Mesothelial cell of epicardium (in vitro differentiated cells): ENCODE results near the gene ABCB6. TPM values are rescaled to one million over a fixed set of nuclear protein-coding genes. Genes with fewer than 3 reads are reported as not detected.

Source experiments
- DNase-seq, 2 experiments: peaks; one replicate each; pipeline ENCODE4 v3.0.0; 2021; ENCODE audit warnings: low spot score in 2 of 2; ENCODE audit not compliant: unreplicated experiment in 2 of 2
- H3K27ac Mint-ChIP-seq: 2 replicates; pipeline ENCODE4 v1.8.0; 2021; ENCODE audit warnings: mixed read lengths
- H3K27me3 Mint-ChIP-seq: 2 replicates; pipeline ENCODE4 v1.8.0; 2021; ENCODE audit warnings: low read depth, mixed read lengths
- H3K36me3 Mint-ChIP-seq: 2 replicates; pipeline ENCODE4 v1.8.0; 2021; ENCODE audit warnings: mixed read lengths
- H3K4me1 Mint-ChIP-seq: 2 replicates; pipeline ENCODE4 v1.8.0; 2021; ENCODE audit warnings: mixed read lengths
- H3K4me3 Mint-ChIP-seq: 2 replicates; pipeline ENCODE4 v1.8.0; 2021; ENCODE audit warnings: mild to moderate bottlenecking, moderate library complexity, mixed read lengths
- H3K9me3 Mint-ChIP-seq: 2 replicates; pipeline ENCODE4 v1.8.0; 2021; ENCODE audit warnings: mixed read lengths
- total RNA-seq: library from RNA; stranded (reverse); gene quantifications from 3 replicates; pipeline ENCODE4 v1.2.1, GENCODE V29; 2021
- TF ChIP-seq, protein P1 (sequence below): fragments of 200-600 bp; sonication (generic); IDR thresholded peaks from one replicate; pipeline ENCODE4 v1.5.0; 2021; ENCODE audit warnings: antibody characterized with exemption; ENCODE audit not compliant: unreplicated experiment

The ABCB6 gene
- total RNA-seq, 1 donor from 2014 or later: 28.1 TPM

DNA sequence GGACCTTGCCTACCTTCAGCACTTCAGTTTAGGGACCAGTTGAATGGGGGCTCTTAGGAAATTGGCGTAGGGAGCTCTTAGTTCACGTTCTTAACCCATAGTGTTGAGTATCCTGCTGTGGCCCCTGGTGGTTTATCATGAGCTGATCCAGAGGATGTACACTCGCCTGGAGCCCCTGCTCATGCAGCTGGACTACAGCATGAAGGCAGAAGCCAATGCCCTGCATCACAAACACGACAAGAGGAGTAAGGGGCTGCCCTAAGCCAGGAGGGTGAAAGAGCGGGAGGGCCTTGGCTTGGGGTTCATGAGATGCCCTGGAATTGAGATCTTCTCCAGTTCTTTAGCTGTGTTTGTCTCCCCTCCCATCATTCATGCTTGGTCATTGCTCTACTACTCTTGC lies 37.8 kb downstream of the ABCB6 start:
- Mint-ChIP-seq H3K36me3 (peaks cover 21% of the 10 kb centered on the region), H3K4me1 (peaks cover 16% of the 10 kb centered on the region), H3K27ac (no peak overlapping the region), H3K27me3 (no peaks in the 10 kb centered on the region), H3K4me3 (no peak overlapping the region), H3K9me3 (no peaks in the 10 kb centered on the region)
- TF ChIP-seq, protein P1, sequence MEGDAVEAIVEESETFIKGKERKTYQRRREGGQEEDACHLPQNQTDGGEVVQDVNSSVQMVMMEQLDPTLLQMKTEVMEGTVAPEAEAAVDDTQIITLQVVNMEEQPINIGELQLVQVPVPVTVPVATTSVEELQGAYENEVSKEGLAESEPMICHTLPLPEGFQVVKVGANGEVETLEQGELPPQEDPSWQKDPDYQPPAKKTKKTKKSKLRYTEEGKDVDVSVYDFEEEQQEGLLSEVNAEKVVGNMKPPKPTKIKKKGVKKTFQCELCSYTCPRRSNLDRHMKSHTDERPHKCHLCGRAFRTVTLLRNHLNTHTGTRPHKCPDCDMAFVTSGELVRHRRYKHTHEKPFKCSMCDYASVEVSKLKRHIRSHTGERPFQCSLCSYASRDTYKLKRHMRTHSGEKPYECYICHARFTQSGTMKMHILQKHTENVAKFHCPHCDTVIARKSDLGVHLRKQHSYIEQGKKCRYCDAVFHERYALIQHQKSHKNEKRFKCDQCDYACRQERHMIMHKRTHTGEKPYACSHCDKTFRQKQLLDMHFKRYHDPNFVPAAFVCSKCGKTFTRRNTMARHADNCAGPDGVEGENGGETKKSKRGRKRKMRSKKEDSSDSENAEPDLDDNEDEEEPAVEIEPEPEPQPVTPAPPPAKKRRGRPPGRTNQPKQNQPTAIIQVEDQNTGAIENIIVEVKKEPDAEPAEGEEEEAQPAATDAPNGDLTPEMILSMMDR: no peak
- no peak for DNase-seq

DNA sequence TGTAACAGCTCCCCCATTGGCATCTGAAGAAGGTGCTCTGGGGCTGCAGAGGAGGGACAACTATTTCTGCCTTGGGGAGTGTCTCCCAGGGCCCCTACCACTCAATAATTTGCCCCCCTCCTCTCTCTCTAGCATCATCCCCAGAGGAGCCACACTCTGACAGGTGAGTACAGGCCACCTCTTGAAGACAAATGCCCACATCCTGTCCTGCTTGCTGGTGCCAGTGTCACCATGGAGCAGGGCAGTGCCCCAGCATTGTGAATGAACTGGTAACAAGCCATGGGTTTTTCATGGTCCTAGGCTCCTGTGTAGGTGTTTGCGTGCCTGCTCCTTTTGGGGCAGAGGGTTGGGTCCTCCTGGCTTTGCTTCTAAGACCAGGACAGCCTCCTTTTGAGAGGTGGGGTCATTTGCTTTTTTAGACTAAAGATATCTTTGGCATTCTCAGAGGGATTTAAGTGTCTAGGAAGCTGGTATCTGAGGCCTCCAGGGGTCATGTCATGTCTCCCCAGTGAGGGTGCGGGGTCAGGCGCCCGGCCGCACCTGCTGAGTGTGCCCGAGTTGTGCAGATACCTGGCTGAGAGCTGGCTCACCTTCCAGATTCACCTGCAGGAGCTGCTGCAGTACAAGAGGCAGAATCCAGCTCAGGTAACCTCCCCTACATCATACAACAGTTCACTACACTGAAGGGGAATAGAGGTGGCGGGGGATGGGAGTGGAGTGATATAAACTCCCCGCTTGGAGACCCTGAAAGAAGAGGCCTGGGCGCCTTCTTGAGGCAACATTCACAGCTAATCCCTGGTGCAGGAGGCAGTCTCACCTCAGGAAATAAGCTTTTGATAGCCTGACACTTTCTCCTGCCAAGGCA lies 38.9 kb downstream of the ABCB6 start:
- TF ChIP-seq, protein P1: no peak
- H3K4me1 Mint-ChIP-seq: peaks cover 22% of the 10 kb centered on the region
- H3K27ac Mint-ChIP-seq: no peak overlapping the region
- H3K36me3 Mint-ChIP-seq: peaks cover 16% of the 10 kb centered on the region
- H3K4me3 Mint-ChIP-seq: peak overlapping the region; percentile 78
- no peaks in the 10 kb centered on the region for H3K9me3 Mint-ChIP-seq
- H3K27me3 Mint-ChIP-seq: no peaks in the 10 kb centered on the region
- no peak for DNase-seq

DNA sequence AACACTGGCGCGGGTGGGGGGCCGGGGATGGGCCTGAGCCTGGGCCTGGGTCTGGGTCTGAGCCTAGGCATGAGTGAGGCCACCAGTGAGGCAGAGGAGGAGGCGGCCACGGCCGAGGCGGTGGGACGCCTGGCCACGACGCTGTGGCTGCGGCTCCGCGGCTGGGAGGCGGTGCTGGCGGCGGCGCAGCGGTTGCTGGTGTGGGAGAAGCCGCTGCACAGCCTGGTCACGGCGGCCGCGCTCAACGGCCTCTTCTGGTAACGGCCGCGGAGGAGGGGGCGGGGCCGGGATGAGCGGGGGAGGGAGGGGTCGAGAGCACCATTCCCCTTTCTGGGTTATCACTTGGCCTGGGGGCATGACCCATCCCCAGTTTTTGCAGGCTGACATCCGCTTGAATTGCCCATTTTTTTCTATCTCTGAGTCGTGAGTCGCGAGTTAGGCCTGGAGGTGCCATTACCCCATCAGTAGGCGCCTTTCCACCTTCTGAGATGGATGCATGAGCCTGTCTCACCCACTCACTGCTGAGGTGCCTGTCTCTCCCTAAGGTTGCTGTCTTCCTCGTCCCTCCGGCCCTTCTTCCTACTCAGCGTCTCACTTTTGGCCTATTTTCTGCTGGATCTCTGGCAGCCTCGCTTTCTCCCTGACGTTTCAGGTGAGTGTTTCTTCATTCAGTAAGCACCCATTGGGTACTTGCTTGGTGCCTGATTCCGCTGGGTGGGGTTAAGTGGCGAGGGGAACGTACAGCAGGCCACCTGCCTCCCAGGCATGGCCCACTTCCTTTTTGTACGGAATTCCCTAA lies 40.2 kb downstream of the ABCB6 start:
- H3K27me3 Mint-ChIP-seq: no peaks in the 10 kb centered on the region
- peaks cover 24% of the 10 kb centered on the region for H3K4me1 Mint-ChIP-seq
- DNase-seq: no peak
- peaks cover 24% of the 10 kb centered on the region for H3K36me3 Mint-ChIP-seq
- H3K9me3 Mint-ChIP-seq: no peaks in the 10 kb centered on the region
- TF ChIP-seq, protein P1: no peak
- peak overlapping the region; percentile 81 for H3K27ac Mint-ChIP-seq
- peak overlapping the region; percentile 78 for H3K4me3 Mint-ChIP-seq

DNA sequence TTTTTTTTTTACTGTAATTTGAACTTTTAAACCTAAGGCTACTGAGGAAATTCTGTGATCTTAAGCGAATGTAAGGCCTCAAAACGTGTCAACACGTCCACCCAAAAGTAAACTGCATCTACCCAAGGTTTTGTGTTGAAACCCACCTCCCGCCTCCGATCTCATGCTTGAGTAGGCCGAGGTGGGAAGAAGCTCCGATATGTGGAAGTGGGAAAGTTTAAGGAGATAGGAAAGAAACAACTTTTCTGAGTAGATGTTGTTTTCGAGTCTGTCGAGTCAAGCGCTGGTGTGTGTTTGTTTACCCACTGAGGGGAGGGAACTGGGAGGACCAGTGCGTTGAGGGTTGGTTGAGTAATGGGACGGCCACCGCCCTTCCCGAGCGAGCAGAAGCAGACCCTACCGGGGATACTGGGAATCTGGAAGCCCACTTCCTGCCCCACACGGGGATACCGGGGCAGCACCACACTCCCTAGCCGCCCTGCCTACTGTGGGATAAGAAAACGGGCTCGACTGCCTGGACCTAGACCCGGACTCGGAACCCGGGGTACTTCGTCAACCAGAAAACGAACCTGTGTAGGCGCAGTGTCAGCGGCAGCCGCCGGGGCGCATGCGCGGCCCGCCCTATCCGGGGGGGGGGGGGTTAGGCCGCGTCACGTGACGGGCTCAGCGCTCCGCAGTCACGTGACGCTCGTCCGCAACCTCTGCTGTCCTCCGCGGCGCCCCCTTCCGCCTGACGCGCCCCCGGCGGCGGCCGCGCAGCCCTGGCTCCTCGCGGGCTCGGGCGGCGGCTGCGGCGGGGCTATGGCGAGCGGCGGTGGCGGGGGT lies 41.0 kb downstream of the ABCB6 start, which contains the start of gene RETREG2:
RETREG2 (plus strand) TSS at position 724 of the 825 bp plus-strand sequence; CDS start at position 802, 78 bp downstream.
- peaks cover 24% of the 10 kb centered on the region for H3K4me1 Mint-ChIP-seq
- peaks cover 24% of the 10 kb centered on the region for H3K36me3 Mint-ChIP-seq
- peak; percentile 78 to 81 for DNase-seq
- TF ChIP-seq, protein P1: no peak
- no peaks in the 10 kb centered on the region for H3K27me3 Mint-ChIP-seq
- no peaks in the 10 kb centered on the region for H3K9me3 Mint-ChIP-seq
- peak within 1 kb of the TSS; percentile 99 for H3K27ac Mint-ChIP-seq
- peak within 1 kb of the TSS; percentile 82 for H3K4me3 Mint-ChIP-seq
